Trophoblast cell (in vitro differentiated cells and primary cell): ENCODE data around the gene APCDD1L.
A peak's percentile ranks its signal among the peaks of the same experiment; 100 is the strongest.

Experiments
- DNase-seq, 2 donors: peaks; one replicate each; pipeline ENCODE4 v3.0.0-alpha.2; 2016
- H2AFZ ChIP-seq: 2 replicates; pipeline ENCODE4 v1.6.1; 2013; ENCODE audit warnings: low read length, moderate library complexity, mild to moderate bottlenecking; ENCODE audit not compliant: insufficient read depth, poor library complexity
- H2AK5ac ChIP-seq: 2 replicates; pipeline ENCODE4 v1.6.1; 2013; ENCODE audit warnings: mild to moderate bottlenecking, low read length
- H2BK120ac ChIP-seq: 2 replicates; pipeline ENCODE4 v1.6.1; 2013; ENCODE audit warnings: low read length, mild to moderate bottlenecking, moderate library complexity; ENCODE audit not compliant: insufficient read depth, poor library complexity
- H2BK12ac ChIP-seq: 2 replicates; pipeline ENCODE4 v1.6.1; 2013; ENCODE audit warnings: mild to moderate bottlenecking, low read length, moderate library complexity
- H2BK5ac ChIP-seq: 2 replicates; pipeline ENCODE4 v1.6.1; 2013; ENCODE audit warnings: low read length, low read depth, moderate library complexity, mild to moderate bottlenecking; ENCODE audit not compliant: poor library complexity
- H3K14ac ChIP-seq: 2 replicates; pipeline ENCODE4 v1.6.1; 2013; ENCODE audit warnings: mild to moderate bottlenecking, low read length
- H3K18ac ChIP-seq: 2 replicates; pipeline ENCODE4 v1.6.1; 2013; ENCODE audit warnings: mild to moderate bottlenecking, low read length
- H3K23ac ChIP-seq: 2 replicates; pipeline ENCODE4 v1.6.1; 2013; ENCODE audit warnings: low read length
- H3K27ac ChIP-seq: 2 replicates; pipeline ENCODE4 v1.5.1; 2013; ENCODE audit warnings: low read depth, mild to moderate bottlenecking, inconsistent platforms, low read length, moderate library complexity
- H3K27me3 ChIP-seq: 2 replicates; pipeline ENCODE4 v1.6.1; 2013; ENCODE audit warnings: inconsistent platforms, mild to moderate bottlenecking, low read length, moderate library complexity; ENCODE audit not compliant: insufficient read depth
- H3K36me3 ChIP-seq, 2 experiments: 1 replicate in 1 of 2; 2 replicates in 1 of 2; pipeline ENCODE4 v1.6.1; 2013; ENCODE audit warnings: low read length in 2 of 2, mild to moderate bottlenecking in 2 of 2, moderate library complexity in 1 of 2; ENCODE audit not compliant: insufficient read depth in 2 of 2, control insufficient read depth in 1 of 2
- H3K4ac ChIP-seq: 2 replicates; pipeline ENCODE4 v1.6.1; 2013; ENCODE audit warnings: low read depth, mild to moderate bottlenecking, low read length, moderate library complexity
- H3K4me1 ChIP-seq, 2 experiments: 1 replicate in 1 of 2; 2 replicates in 1 of 2; pipeline ENCODE4 v1.6.1; 2013; ENCODE audit warnings: low read length in 2 of 2, mild to moderate bottlenecking in 2 of 2, moderate library complexity in 1 of 2; ENCODE audit not compliant: insufficient read depth in 2 of 2, control insufficient read depth in 1 of 2
- H3K4me2 ChIP-seq: 2 replicates; pipeline ENCODE4 v1.6.1; 2013; ENCODE audit warnings: inconsistent platforms, mild to moderate bottlenecking, low read length, moderate library complexity
- H3K4me3 ChIP-seq: 2 replicates; pipeline ENCODE4 v1.5.1; 2013; ENCODE audit warnings: mild to moderate bottlenecking, low read depth, low read length, inconsistent platforms
- H3K79me1 ChIP-seq: one replicate; pipeline ENCODE4 v1.6.1; 2013; ENCODE audit warnings: low read length
- H3K79me2 ChIP-seq: 2 replicates; pipeline ENCODE4 v1.6.1; 2013; ENCODE audit warnings: low read length, mild to moderate bottlenecking; ENCODE audit not compliant: control insufficient read depth, insufficient read depth, poor library complexity
- H3K9ac ChIP-seq: 2 replicates; pipeline ENCODE4 v1.6.1; 2013; ENCODE audit warnings: mild to moderate bottlenecking, low read length
- H3K9me3 ChIP-seq: 2 replicates; pipeline ENCODE4 v1.6.1; 2013; ENCODE audit warnings: low read depth, mild to moderate bottlenecking, control low read depth, inconsistent platforms, low read length; ENCODE audit not compliant: insufficient read depth
- H4K12ac ChIP-seq: 2 replicates; pipeline ENCODE4 v1.6.1; 2013; ENCODE audit warnings: low read depth, mild to moderate bottlenecking, low read length, moderate library complexity
- H4K8ac ChIP-seq: 2 replicates; pipeline ENCODE4 v1.6.1; 2013; ENCODE audit warnings: low read depth, mild to moderate bottlenecking, low read length, moderate library complexity
- H4K91ac ChIP-seq: one replicate; pipeline ENCODE4 v1.6.1; 2013; ENCODE audit warnings: low read depth, mild to moderate bottlenecking, low read length, moderate library complexity
- WGBS: extraction: QIAGEN DNeasy Blood & Tissue Kit; methylation state at CpG from one replicate; pipeline ENCODE4 v1.1.7; 2013; ENCODE audit warnings: missing lambda C conversion rate; ENCODE audit not compliant: insufficient read length, insufficient coverage; ENCODE audit errors: extremely low coverage; 5-methylcytosine and 5-hydroxymethylcytosine counted together

Gene APCDD1L

GRCh38 chr20:58481481-58482021, 33.6 kb downstream of the APCDD1L start:
- Histone ChIP-seq H3K14ac (no peak overlapping the region), H3K27ac (no peak overlapping the region), H3K9ac (no peak overlapping the region), H4K8ac (peak overlapping the region; percentile 83), H3K18ac (no peak overlapping the region), H4K91ac (no peak overlapping the region), H3K4ac (no peak overlapping the region), H2BK120ac (no peak overlapping the region), H3K23ac (no peak overlapping the region), H3K36me3 (no peaks in the 10 kb centered on the region), H4K12ac (no peak overlapping the region), H2BK5ac (no peak overlapping the region), H2AFZ (no peak overlapping the region), H3K9me3 (peaks cover 5% of the 10 kb centered on the region), H3K4me2 (peak overlapping the region; percentile 43), H2BK12ac (no peak overlapping the region), H3K79me1 (no peaks in the 10 kb centered on the region), H3K4me1 (peaks cover 0 to 2% of the 10 kb centered on the region in 2 experiments), H3K79me2 (no peaks in the 10 kb centered on the region), H2AK5ac (no peak overlapping the region), H3K4me3 (no peak overlapping the region), H3K27me3 (no peaks in the 10 kb centered on the region)
- no CpG with 5 or more reads among the region's 18 CpGs for WGBS
- peak in 1 of 2 donors; percentile 15 for DNase-seq

- no peaks in the 10 kb centered on the region for H3K27me3 ChIP-seq
- WGBS = no CpG with 5 or more reads among the region's 16 CpGs
- H3K79me1 ChIP-seq = no peaks in the 10 kb centered on the region
- no peak overlapping the region for H3K4me2 ChIP-seq
- H3K4ac ChIP-seq = no peak overlapping the region
- H3K23ac ChIP-seq = no peak overlapping the region
- no peak for DNase-seq
- H3K36me3 ChIP-seq = no peaks in the 10 kb centered on the region
- H3K4me3 ChIP-seq = no peak overlapping the region
- no peak overlapping the region for H4K8ac ChIP-seq
- no peak overlapping the region for H2BK12ac ChIP-seq
- H3K4me1 ChIP-seq = peaks cover 0 to 2% of the 10 kb centered on the region in 2 experiments
- H3K14ac ChIP-seq = no peak overlapping the region
- H4K91ac ChIP-seq = no peak overlapping the region
- H3K18ac ChIP-seq = no peak overlapping the region
- H3K27ac ChIP-seq = no peak overlapping the region
- no peak overlapping the region for H4K12ac ChIP-seq
- H3K9ac ChIP-seq = no peak overlapping the region
- no peak overlapping the region for H2AK5ac ChIP-seq
- no peak overlapping the region for H2BK5ac ChIP-seq
- H3K79me2 ChIP-seq = no peaks in the 10 kb centered on the region
- no peak overlapping the region for H2BK120ac ChIP-seq
- H3K9me3 ChIP-seq = peaks cover 5% of the 10 kb centered on the region
- no peak overlapping the region for H2AFZ ChIP-seq
Measured at GRCh38 chr20:58480551-58481336, 34.5 kb downstream of the APCDD1L start.

GRCh38 chr20:58479726-58480440, 35.3 kb downstream of the APCDD1L start:
- Histone ChIP-seq H4K8ac (no peak overlapping the region), H2AK5ac (no peak overlapping the region), H2BK5ac (no peak overlapping the region), H3K14ac (no peak overlapping the region), H3K4me3 (no peak overlapping the region), H3K4me1 (peaks cover 0 to 2% of the 10 kb centered on the region in 2 experiments), H2BK120ac (no peak overlapping the region), H2BK12ac (no peak overlapping the region), H3K9me3 (peaks cover 5% of the 10 kb centered on the region), H3K79me2 (no peaks in the 10 kb centered on the region), H3K36me3 (no peaks in the 10 kb centered on the region), H3K4ac (no peak overlapping the region), H3K27ac (no peak overlapping the region), H3K4me2 (no peak overlapping the region), H4K12ac (no peak overlapping the region), H2AFZ (no peak overlapping the region), H3K79me1 (no peaks in the 10 kb centered on the region), H3K27me3 (no peaks in the 10 kb centered on the region), H4K91ac (no peak overlapping the region), H3K23ac (no peak overlapping the region), H3K9ac (no peak overlapping the region), H3K18ac (no peak overlapping the region)
- no peak for DNase-seq
- WGBS = no CpG with 5 or more reads among the region's 9 CpGs

- Histone ChIP-seq H2AFZ (no peak overlapping the region), H3K4me2 (no peak overlapping the region), H3K79me1 (no peaks in the 10 kb centered on the region), H3K14ac (no peak overlapping the region), H2BK12ac (no peak overlapping the region), H2BK5ac (no peak overlapping the region), H3K4me3 (no peak overlapping the region), H3K9me3 (peaks cover 5% of the 10 kb centered on the region), H3K36me3 (no peaks in the 10 kb centered on the region), H3K79me2 (no peaks in the 10 kb centered on the region), H3K4ac (no peak overlapping the region), H3K18ac (no peak overlapping the region), H2BK120ac (no peak overlapping the region), H4K8ac (no peak overlapping the region), H3K4me1 (peaks cover 0 to 2% of the 10 kb centered on the region in 2 experiments), H3K23ac (no peak overlapping the region), H2AK5ac (no peak overlapping the region), H3K27me3 (no peaks in the 10 kb centered on the region), H4K91ac (no peak overlapping the region), H3K9ac (no peak overlapping the region), H3K27ac (no peak overlapping the region), H4K12ac (no peak overlapping the region)
- no peak for DNase-seq
- WGBS = no CpG with 5 or more reads among the region's 3 CpGs
Measured at GRCh38 chr20:58478141-58478805, 36.9 kb downstream of the APCDD1L start.
